Measurements from ENCODE around the gene ATAD3A. TPM values are rescaled to one million over a fixed set of nuclear protein-coding genes. Genes with fewer than 3 reads are reported as not detected.
"Not testable (repeated sequence)": the region's sequence is repeated elsewhere in the genome, so short reads cannot be mapped to it uniquely, and the experiment has no call there.

ATAD3A gene
- 10 to 100 TPM in 3 of 4 donors, 1 to 10 TPM in 1; 1.8 to 14.8 (median 11.7) TPM for total RNA-seq

- peaks cover 0 to 4% of the 10 kb centered on the region in 2 donors for H3K4me1 ChIP-seq
These were observed at the start of gene ATAD3A for GRCh38 chr1:1511533-1512285. TSS of gene ATAD3A (plus strand) at chr1:1512162. CDS start at chr1:1512269, 107 bp downstream.

GRCh38 chr1:1462318-1462966 is 49.5 kb upstream of the ATAD3A start:
- DNase-seq = no peak
- TF ChIP-seq POLR2A (IDR thresholded peaks at IDR 0.05) = no peak
- no peak for TF ChIP-seq CTCF (IDR thresholded peaks at IDR 0.05)
- Histone ChIP-seq H3K27ac (no peak overlapping the region), H3K9me3 (no peaks in the 10 kb centered on the region), H3K27me3 (no peaks in the 10 kb centered on the region), H3K4me1 (no peaks in the 10 kb centered on the region), H3K4me3 (peak overlapping the region in 1 of 2 donors; percentile 6), H3K36me3 (no peaks in the 10 kb centered on the region)
- intact Hi-C loops (cut with DNase I; ENCODE audit: low total_unique reads) = no loop called here

More at GRCh38 chr1:1511533-1512285, at the start of gene ATAD3A:
- Histone ChIP-seq H3K27ac (peak within 1 kb of the TSS; percentile 82 to 88), H3K36me3 (no peaks in the 10 kb centered on the region), H3K9me3 (no peaks in the 10 kb centered on the region), H3K27me3 (no peaks in the 10 kb centered on the region), H3K4me3 (peak within 1 kb of the TSS; percentile 69 to 78)
- TF ChIP-seq CTCF (IDR thresholded peaks at IDR 0.05) = peak in 1 of 4 experiments; percentile 44
- TF ChIP-seq POLR2A (IDR thresholded peaks at IDR 0.05) = peak; percentile 40 to 69
- intact Hi-C loops (cut with DNase I; ENCODE audit: low total_unique reads) = no loop called here
- DNase-seq = peak; percentile 98

DNA sequence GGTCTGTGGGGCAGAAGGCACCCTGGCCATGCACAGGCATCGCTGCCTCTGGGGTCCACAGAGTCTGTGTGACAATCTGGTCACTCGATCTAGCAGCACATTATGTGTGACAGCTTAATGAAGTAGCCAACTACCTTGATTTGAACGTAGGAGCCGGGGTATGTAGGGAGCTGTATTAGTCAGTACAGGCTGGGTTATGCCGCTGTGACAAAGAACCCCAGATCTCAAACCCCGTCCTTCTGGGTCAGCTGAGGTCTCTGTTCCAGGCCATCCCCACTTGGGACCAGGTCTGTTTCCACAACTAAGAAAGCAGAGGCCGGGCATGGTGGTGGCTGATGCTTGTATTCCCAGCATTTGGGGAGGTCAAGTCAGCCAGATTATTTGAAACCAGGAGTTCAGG is 48.6 kb upstream of the ATAD3A start:
- no peak overlapping the region for H3K4me3 ChIP-seq
- no peaks in the 10 kb centered on the region for H3K36me3 ChIP-seq
- H3K9me3 ChIP-seq = no peaks in the 10 kb centered on the region
- no peaks in the 10 kb centered on the region for H3K4me1 ChIP-seq
- DNase-seq = no peak
- TF ChIP-seq CTCF (IDR thresholded peaks at IDR 0.05) (no peak), POLR2A (IDR thresholded peaks at IDR 0.05) (no peak)
- intact Hi-C loops (cut with DNase I; ENCODE audit: low total_unique reads) = no loop called here
- H3K27me3 ChIP-seq = no peaks in the 10 kb centered on the region
- H3K27ac ChIP-seq = no peak overlapping the region

DNA sequence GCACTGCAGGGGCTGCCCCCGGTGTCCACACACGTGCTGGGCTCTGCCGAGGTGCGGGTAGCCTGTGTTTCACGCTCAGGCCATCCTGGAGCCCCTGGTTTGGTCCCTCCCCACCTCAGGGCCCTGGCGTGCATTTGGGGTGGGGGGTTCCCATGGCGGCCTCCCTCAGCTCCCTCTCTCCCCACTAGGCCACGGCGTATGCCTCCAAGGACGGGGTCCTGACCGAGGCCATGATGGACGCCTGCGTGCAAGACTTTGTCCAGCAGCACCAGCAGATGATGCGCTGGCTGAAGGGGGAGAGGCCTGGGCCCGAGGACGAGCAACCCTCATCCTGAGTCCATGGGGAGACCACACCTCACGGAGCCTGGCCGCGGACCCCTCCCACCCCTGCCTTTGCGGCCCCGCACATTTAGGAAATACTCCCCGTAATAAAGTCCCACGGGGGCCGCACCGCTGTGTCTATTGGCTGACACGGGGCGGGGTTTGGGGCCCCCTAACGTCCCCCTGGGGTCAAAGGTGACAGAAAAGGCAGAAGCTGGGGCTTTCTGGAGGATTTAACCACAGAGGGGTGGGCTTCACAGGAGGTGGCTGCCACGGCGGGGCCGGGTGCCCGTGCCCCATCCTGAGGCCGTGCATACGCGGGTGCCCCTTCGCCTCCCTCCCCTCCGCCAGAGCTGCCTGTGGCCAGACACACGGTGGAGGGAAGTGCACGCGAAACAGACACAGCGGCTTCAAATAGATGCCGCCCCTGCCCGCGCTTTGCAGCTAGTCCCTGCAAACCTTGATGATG is 43.6 kb upstream of the ATAD3A start:
- H3K9me3 ChIP-seq; H3K4me3 ChIP-seq; H3K27me3 ChIP-seq; H3K36me3 ChIP-seq; H3K27ac ChIP-seq; H3K4me1 ChIP-seq; DNase-seq; intact Hi-C loops (cut with DNase I; ENCODE audit: low total_unique reads): not testable (repeated sequence)

GRCh38 chr1:1470626-1471388 is 41.2 kb upstream of the ATAD3A start:
- H3K4me1 ChIP-seq = peaks cover 0 to 5% of the 10 kb centered on the region in 2 donors
- intact Hi-C loops (cut with DNase I; ENCODE audit: low total_unique reads) = no loop called here
- no peaks in the 10 kb centered on the region for H3K27me3 ChIP-seq

More at GRCh38 chr1:1470626-1471388, 41.2 kb upstream of the ATAD3A start:
- TF ChIP-seq POLR2A (IDR thresholded peaks at IDR 0.05) = no peak
- no peak for TF ChIP-seq CTCF (IDR thresholded peaks at IDR 0.05)
- Histone ChIP-seq H3K4me3 (peak overlapping the region; percentile 80 to 99), H3K36me3 (no peaks in the 10 kb centered on the region), H3K27ac (peak overlapping the region; percentile 77 to 84), H3K9me3 (no peaks in the 10 kb centered on the region)
- no peak for DNase-seq

All from uterus (tissue), 4 donors.